Urinary bladder (tissue), 4 donors: ENCODE measurements around the gene SIRT7. TPM values are rescaled to one million over a fixed set of nuclear protein-coding genes. Genes with fewer than 3 reads are reported as not detected.

Source experiments
- DNase-seq: peaks from one replicate; pipeline ENCODE4 v3.0.0-alpha.2; 2015; ENCODE audit errors: extremely low spot score
- H3K27ac ChIP-seq: one replicate; pipeline ENCODE4 v1.5.1; 2013; ENCODE audit warnings: low read depth, mild to moderate bottlenecking, moderate library complexity
- H3K36me3 ChIP-seq: one replicate; pipeline ENCODE4 v1.6.1; 2013; ENCODE audit warnings: mild to moderate bottlenecking, moderate library complexity; ENCODE audit not compliant: insufficient read depth
- H3K4me1 ChIP-seq: one replicate; pipeline ENCODE4 v1.6.1; 2013; ENCODE audit warnings: mild to moderate bottlenecking, moderate library complexity; ENCODE audit not compliant: insufficient read depth
- H3K4me3 ChIP-seq: one replicate; pipeline ENCODE4 v1.5.1; 2013; ENCODE audit warnings: low read depth, low read length
- WGBS: extraction: QIAGEN DNeasy Blood & Tissue Kit; methylation state at CpG from one replicate; pipeline ENCODE4 v1.1.7; 2013; 5-methylcytosine and 5-hydroxymethylcytosine counted together
- polyA plus RNA-seq: library from polyadenylated mRNA; stranded (reverse); fragments of 200-250 nt; gene quantifications from one replicate; pipeline ENCODE4 v1.2.3, GENCODE V29; 2013
- total RNA-seq: library from RNA; depleted of rRNA; stranded (reverse); fragments of >200 nt; gene quantifications from one replicate; pipeline ENCODE4 v1.2.3, GENCODE V29; 2014
- donor health status: healthy with polysubstance abuse.
- donor health status: healthy.

Gene SIRT7
- total and polyA plus RNA-seq, 2 donors = 3.9 to 22.7 TPM

DNA sequence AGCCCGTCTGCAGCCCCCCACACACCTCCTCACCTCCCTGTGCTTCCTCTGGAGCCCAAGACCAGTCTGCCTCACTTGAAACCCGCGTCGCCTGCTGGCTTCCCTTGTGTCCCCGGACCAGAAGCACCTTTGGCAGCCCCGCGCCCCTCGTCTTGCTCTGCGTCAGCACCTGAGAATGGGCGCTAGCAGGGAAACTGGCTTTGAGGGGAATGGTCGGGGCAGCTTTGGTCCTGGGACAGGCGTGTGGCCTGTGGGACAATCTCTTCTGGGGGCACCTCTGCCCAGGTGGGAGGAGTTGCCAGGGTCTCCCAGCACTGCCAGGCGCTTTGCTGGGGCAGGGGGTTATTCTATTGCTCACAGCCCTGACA, 13.2 kb upstream of the SIRT7 start:
- no peak overlapping the region for H3K27ac ChIP-seq
- WGBS = 65% methylated on average over 13 of the region's 13 CpGs
- no peak overlapping the region for H3K4me3 ChIP-seq
- no peaks in the 10 kb centered on the region for H3K4me1 ChIP-seq
- no peak for DNase-seq
- H3K36me3 ChIP-seq = no peaks in the 10 kb centered on the region

DNA sequence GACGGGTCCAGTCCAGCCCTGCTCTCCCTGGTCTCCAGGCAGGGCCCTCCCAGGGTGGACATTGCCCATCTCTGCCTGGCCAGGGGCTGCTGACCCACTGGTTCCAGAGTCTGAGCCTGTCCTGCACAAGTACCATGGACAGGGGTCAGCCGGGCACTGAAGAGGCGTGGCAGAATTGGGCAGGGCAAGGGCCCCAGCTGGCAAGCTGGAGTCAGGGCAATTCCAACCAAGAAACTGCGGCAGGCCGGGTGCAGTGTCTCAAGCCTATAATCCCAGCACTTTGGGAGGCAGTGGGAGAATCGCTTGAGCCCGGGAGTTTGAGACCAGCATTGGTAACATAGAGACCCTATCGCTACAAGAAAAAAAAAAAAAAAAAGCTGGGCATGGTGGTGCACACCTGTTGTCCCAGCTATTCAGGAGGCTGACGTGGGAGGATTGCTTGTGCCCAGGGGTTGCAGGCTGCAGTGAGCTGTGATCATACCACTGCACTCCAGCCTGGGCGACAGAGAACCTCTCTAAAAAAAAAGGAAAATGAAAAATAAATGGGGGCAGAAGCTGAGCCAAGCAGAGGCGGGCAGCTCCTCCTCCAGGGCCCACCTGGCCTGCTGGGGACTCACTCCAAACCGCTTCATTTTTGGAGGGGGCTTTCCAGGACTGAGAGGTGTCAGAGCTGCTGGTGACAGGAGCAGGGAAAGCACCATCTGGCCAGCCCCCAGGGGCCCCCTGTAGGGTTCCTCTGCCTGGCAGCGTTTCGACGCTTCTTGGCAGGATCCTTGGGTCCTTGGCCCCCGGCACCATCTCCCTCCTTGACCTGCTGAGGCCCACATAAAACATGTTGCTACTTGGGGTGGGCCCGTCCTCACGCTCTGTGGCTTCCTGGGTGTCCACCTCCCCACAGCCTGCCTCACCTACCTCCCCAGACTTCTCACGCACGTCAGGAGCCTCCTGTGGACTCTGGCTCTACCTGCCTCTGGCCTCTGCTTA, 12.5 kb upstream of the SIRT7 start:
- H3K36me3 ChIP-seq = no peaks in the 10 kb centered on the region
- no peak overlapping the region for H3K27ac ChIP-seq
- no peaks in the 10 kb centered on the region for H3K4me1 ChIP-seq
- DNase-seq = no peak
- 61% methylated on average over 20 of the region's 20 CpGs for WGBS
- H3K4me3 ChIP-seq = no peak overlapping the region

DNA sequence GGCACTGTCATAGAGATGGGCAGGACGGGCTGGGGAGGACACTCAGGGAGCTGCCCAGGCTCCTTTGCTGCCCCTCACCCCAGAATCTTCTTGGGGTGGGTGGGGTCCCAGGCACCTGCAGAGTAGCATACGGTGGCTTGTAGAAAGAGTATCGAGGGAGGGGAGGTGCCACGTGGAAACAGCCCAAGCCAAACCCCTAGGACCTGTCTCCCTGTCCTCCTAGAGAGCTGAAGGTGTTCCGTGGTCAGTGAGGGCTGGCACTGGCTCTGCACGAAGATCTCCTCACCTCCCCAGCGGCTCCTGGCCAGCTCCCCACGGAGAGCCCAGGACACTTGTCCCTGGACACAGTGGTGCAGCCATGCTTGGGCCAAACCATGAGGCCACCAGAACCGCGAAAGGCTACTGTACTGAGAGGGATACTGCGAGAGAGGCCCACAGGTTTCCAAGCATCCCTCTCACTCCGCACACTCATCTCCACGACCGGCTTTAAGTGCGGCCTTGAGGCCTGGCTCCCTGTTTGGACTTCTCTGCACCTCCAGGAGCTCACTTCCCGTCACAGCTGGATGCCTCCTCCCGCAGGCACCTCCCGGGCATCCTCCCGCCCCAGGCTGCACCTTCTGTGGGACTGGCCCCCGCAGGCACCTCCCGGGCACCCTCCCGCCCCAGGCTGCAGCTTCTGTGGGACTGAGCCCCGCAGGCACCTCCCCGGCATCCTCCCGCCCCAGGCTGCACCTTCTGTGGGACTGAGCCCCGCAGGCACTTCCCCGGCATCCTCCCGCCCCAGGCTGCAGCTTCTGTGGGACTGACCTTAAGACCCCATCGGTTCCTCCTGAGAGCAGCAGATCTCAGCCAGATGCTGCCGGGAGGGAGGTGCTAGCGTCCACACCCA, 11.5 kb upstream of the SIRT7 start:
- WGBS = 90% methylated on average over 31 of the region's 31 CpGs
- no peaks in the 10 kb centered on the region for H3K4me1 ChIP-seq
- DNase-seq = no peak
- H3K4me3 ChIP-seq = no peak overlapping the region
- no peaks in the 10 kb centered on the region for H3K36me3 ChIP-seq
- no peak overlapping the region for H3K27ac ChIP-seq

DNA sequence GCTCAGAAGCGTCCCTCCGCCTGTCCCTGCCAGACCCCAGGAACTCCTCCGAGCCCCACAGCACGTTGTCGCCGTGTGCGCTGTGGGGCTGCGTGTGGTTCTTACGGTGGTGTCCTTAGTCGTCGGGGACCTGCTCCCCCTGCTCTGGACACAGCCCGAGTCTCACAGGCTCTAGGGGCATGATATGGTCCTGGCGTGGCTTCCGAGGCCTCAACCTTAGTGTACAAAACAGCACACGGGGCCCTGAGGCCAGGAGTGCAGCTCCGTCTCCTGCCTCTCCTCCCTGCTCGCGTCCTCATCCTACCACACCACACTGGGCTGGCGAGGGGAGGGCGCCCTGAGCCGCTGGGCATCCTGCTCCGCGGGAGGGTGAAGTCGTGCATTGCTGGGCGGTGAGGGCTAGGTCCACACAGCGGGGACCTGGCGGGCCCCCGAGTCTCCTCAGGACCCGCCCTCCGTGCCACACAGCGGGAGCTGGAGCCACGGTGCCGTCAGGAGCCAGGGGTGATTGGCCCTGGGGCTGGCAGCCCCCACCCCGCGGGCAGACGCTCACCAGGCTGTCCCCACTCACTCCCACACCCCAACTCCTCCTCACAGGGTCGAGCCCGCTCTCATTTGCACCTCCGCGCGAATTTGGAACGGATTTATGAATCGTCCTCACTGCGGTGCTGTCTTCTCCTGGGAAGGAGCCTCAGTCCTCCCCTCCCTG, 10.7 kb upstream of the SIRT7 start:
- DNase-seq = no peak
- H3K36me3 ChIP-seq = no peaks in the 10 kb centered on the region
- H3K4me1 ChIP-seq = no peaks in the 10 kb centered on the region
- peak overlapping the region; percentile 93 for H3K4me3 ChIP-seq
- WGBS = 29% methylated on average over 44 of the region's 44 CpGs
- H3K27ac ChIP-seq = no peak overlapping the region

DNA sequence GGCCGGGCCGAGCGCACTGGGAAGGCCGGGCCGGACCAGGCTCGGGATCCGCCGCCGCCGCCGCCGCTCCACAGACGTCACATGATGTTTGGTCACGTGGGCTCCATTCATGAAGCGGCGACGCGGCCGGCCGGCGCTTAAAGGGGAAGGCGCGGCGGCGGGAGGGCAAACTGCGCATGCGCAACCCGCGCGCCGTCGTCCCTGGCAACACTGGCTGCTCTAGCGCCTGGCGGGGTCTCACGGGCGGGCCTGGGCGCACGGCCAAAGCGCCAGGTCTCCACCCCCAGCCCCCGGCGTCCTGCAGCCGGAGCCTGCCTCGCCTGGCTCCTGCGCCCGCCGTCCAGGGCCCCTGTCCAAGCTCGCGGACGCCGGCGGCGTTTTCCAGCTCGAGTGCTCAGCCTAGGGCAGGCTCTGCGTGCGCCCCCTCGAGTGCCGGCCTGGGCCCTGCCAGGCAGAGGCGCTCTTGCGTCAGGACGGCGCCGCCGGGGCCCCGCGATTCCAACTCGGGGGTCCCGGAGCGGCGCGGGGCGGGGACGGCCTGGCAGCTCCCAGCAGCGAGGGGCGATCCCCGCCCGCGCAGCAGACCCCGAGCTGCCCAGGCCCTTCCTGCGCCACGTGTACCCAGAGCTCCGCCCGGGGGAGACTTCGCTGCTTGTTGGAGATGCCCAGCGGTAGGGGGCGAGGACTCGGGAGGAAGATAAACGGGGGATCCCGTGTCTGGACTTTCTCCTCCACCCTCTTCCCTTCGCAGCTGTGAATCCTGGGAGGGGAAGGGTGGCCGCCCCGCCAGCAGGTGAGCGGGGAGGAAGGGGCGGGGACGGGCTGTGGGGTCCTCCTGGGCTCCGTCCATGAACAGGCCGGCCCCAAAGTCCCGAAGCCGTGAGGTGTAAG, 9.9 kb upstream of the SIRT7 start, which contains the start of gene MAFG:
MAFG (minus strand) TSS at position 83 of the 891 bp plus-strand sequence. CDS start 4,550 bp downstream, outside the sequence.
- peak within 1 kb of the TSS; percentile 83 for H3K27ac ChIP-seq
- under 1% methylated on average over 98 of the region's 98 CpGs for WGBS
- no peaks in the 10 kb centered on the region for H3K36me3 ChIP-seq
- DNase-seq = peak; percentile 83
- no peaks in the 10 kb centered on the region for H3K4me1 ChIP-seq
- peak within 1 kb of the TSS; percentile 93 for H3K4me3 ChIP-seq

DNA sequence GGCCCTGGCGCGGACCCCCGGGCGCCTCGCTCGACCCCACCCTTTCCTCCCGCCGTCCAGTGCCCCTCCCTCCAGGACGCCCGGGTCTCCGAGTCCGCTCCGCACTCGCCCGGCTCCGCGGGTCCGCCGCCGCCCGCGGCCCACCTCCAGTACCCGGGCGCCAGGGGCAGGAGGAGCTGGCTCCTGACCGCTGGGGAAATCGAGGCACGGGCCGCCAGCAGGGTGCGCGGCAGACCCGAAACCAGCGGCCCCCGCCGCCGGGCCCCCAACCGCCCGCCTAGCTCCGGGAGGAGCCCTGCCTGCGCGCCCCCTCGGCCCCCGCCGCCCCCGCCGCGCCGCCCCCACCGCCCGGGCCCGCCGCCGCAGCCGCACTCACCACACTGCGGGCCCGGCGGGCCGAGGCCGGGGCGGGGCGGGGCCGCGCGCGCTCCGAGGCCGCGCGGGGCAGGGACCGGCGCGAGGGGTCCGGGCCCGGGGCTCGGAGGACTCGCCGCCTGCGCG, 9.2 kb upstream of the SIRT7 start:
- no peak for DNase-seq
- WGBS = under 1% methylated on average over 73 of the region's 78 CpGs
- peak overlapping the region; percentile 83 for H3K27ac ChIP-seq
- no peaks in the 10 kb centered on the region for H3K36me3 ChIP-seq
- H3K4me3 ChIP-seq = peak overlapping the region; percentile 93
- no peaks in the 10 kb centered on the region for H3K4me1 ChIP-seq

DNA sequence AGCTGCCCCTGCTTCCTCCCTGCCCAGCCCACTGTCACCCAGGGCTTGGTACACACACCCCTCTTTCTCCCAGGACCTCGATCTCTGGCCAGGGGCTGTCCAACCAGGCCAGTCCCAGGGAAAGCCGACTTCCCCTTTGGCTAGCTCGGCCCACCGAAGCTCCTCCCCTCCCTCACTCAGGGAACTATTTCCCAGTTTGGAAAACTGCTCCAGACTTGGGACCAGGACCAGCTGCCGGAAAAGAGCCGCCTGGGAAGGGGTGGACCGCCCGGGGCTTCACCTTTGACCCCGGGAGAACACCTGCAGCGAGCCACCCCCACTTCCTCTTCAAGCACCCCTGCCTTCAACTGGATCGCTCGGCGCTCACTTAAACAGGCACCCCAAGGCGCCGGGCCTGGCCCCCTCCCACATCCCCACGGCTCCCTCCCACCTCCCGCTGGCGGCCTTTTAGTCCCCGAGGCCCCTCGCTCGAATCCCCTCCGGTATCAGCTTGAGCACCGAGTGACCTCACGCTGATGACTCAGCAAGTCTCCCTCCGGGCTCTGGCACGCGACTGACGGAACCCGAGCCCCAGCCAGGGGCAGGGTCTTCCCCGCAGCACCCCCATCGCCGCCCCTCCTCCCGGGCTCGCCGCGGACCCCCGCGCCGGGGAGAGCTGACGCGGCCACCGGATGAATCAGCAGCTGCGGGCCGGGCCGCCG, 8.6 kb upstream of the SIRT7 start:
- Histone ChIP-seq H3K4me3 (peak overlapping the region; percentile 93), H3K27ac (peak overlapping the region; percentile 83), H3K36me3 (no peaks in the 10 kb centered on the region), H3K4me1 (no peaks in the 10 kb centered on the region)
- under 1% methylated on average over 46 of the region's 46 CpGs for WGBS
- no peak for DNase-seq

DNA sequence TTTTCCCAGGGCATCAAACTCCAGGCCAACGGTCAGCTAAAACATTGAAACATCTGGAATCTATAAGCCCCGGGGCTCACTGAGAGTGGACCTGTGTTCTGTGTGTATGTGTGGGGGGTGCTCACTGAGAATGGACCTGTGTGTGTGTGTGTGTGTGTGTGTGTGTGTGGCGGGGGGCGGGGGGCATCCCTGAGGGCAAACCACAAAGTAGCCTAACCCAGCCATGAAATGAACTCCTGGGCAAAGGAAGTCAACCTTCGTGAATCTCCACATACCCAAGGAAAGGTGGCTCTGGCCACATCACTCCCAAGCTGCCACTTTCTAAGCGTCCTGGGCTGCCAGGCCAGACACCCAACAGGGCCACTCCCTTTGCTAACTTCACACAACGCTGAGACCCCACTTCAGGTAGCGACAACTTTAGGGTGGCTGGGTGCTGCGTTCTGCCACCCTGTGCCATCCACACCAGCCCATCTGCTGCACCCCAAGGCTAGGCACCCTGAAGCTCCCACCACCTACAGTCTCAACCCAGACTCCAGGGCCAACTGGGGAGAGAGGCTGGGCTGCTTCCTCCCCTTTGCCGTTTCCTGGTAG, 8.0 kb upstream of the SIRT7 start:
- 56% methylated on average over 10 of the region's 10 CpGs for WGBS
- no peak for DNase-seq
- no peaks in the 10 kb centered on the region for H3K4me1 ChIP-seq
- peak overlapping the region; percentile 83 for H3K27ac ChIP-seq
- no peaks in the 10 kb centered on the region for H3K36me3 ChIP-seq
- peak overlapping the region; percentile 93 for H3K4me3 ChIP-seq

DNA sequence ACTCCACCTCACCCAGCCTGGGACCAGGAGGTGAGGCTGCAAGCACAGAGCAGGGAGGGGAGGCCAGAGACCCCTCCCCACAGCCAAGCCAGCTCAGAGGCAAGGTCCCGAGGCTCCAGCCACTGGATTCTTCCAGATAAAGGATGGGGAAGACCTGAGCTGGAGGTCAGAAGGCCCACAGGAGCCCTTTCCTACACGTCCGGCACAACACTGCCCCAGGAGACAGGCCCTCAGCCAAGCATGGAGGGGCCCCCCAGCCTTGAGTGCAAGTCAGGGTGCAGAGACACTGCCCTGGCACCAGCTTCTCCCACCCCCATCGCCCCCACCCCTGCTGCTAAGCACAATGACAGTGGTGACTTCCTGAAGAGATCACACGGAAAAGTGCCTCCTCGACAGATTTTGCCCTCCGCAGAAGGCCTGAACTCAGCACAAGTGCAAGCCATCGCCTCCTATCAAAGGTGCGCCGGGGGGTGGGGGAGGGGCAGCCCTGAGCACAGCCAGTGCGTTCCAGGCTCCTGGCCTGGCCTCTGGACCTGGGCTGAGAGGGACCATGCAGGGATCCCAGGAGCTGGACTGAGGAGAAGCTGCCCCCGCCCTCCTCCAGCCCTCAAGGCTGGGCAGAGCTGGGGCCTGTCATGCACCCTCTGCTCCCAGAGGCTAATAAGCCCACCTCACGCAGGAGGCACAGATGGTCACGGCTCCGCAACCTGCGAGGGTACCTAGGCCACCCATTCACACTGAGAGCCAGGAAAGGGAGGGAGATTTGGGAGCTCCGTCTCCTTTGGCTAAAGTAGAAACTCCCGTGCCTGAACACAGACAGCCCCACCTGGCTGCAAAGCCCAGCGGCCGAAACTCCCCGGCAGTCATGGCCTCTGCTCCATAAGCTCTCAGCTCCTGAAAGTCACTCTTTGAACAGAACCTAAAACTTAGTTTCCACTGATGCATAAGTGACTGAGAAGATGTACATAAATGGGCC, 6.9 kb upstream of the SIRT7 start:
- Histone ChIP-seq H3K4me1 (no peaks in the 10 kb centered on the region), H3K36me3 (no peaks in the 10 kb centered on the region), H3K27ac (no peak overlapping the region), H3K4me3 (no peak overlapping the region)
- 67% methylated on average over 21 of the region's 21 CpGs for WGBS
- no peak for DNase-seq

DNA sequence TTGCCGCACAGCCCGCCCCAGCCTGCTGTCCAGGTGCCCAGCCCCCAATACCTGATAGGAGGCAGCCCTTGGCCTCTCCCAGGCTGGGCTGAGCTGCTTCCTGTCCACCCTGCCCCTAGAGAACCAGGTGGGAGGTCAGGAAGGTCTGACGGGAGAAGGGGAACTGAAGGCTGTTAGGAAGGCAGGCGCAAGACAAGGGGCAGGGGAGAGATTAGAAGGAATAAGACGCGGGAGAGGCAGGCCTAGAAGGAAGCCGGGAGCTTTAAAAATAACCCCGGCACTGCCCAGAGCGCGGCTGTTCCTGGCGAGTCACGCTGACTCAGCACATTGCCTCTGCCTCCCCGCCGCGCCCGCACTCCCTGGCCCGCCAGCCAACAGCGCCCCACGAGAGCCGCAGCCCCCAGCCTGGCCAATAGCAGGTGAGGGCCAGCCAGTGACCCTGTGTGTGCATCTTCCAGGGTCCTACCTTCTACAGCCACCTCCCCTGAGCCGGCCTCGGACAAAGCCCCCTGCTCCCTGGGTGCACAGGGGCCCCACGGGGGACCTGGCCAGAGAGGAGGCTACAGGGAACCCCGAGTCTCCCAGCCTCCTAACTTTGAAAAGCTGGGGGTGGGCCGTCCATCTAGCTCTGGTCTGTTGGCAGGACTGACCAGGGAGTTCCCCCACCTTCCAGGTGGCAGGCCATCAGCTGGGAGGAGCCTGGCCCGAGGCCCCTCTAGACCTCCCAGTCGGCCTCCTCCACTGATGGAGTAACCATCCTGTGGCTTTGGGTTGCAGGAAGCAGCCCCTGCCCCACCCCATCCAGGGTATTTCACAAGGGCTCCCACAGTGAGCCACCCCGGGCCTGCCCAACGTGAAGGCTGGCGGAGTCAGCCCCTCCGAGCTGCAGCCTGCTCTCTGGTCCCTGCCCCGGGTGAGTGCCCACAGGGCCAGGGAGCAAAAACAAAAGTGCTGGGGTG, 5.6 kb upstream of the SIRT7 start:
- peak overlapping the region; percentile 41 for H3K27ac ChIP-seq
- DNase-seq = no peak
- 23% methylated on average over 32 of the region's 32 CpGs for WGBS
- H3K4me3 ChIP-seq = peak overlapping the region; percentile 3
- H3K36me3 ChIP-seq = no peaks in the 10 kb centered on the region
- H3K4me1 ChIP-seq = no peaks in the 10 kb centered on the region
